GM12891 (cell line): ENCODE measurements around the gene NGEF.

Source experiments
- PAX5 ChIP-seq: IDR thresholded peaks from 2 replicates; pipeline ENCODE4 v1.6.1; 2011; ENCODE audit warnings: low read length, moderate library complexity, mild to moderate bottlenecking; ENCODE audit not compliant: insufficient read depth, severe bottlenecking
- POLR2A ChIP-seq: IDR thresholded peaks from 2 replicates; pipeline ENCODE4 v1.6.1; 2011; ENCODE audit warnings: low read depth, low read length, control low read depth
- POLR2AphosphoS5 ChIP-seq: IDR thresholded peaks from 2 replicates; pipeline ENCODE4 v1.6.1; 2011; ENCODE audit warnings: low read depth, low read length, control low read depth
- POU2F2 ChIP-seq: IDR thresholded peaks from 2 replicates; pipeline ENCODE4 v1.6.1; 2011; ENCODE audit warnings: low read depth, mild to moderate bottlenecking, control low read depth, low read length, moderate library complexity
- TAF1 ChIP-seq: IDR thresholded peaks from 2 replicates; pipeline ENCODE4 v1.6.1; 2011; ENCODE audit warnings: low read depth, low read length, control low read depth

DNA sequence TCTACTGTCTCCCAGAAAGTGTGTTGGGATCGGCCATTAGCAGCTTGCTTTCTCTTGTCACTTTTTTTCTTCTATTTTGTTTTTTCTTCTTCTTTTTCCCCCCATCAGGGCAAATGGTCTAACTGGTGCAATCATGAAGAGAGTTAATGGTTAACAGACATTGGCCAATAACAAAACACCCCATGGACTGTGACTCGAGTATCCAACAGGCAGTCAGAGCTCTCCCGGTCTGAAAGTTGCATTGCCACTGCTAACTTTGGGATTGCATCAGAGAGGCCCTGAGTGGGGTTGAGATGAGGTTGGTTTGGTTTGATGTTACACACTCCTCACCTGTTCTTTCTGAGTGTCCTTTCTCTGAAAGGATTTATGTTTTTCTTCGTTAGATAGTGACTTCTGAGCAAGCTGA lies 155.9 kb downstream of the NGEF start:
- no peak for TF ChIP-seq TAF1
- no peak for TF ChIP-seq POLR2A
- no peak for TF ChIP-seq POLR2AphosphoS5
- TF ChIP-seq POU2F2: no peak
- no peak for TF ChIP-seq PAX5
